Ovary (tissue), 3 donors: Measurements from ENCODE around the gene ARMH3.

Experiments used
- EP300 ChIP-seq: sonication (generic); formaldehyde crosslinking; IDR thresholded peaks from one replicate; pipeline ENCODE4 v1.6.1; 2017; ENCODE audit warnings: antibody characterized with exemption
- POLR2A ChIP-seq: fragments of 450-650 bp; IDR thresholded peaks from one replicate; pipeline ENCODE4 v1.6.1; 2017; ENCODE audit warnings: antibody characterized with exemption, mild to moderate bottlenecking, moderate library complexity
- TF ChIP-seq, protein P1 (sequence below), 3 donors: fragments of 450-650 bp in 2 of 3; fragments of 200-600 bp in 1 of 3; IDR thresholded peaks; one replicate each; pipeline versions ENCODE4 v1.5.1 to v1.8.0; 2016 to 2022; ENCODE audit warnings: antibody characterized with exemption in 3 of 3, mild to moderate bottlenecking in 1 of 3
- donor health status: DM: no; HTN: no; CAD: no.

GRCh38 chr10:102102421-102102820 lies 46.4 kb upstream of the ARMH3 start:
- TF ChIP-seq, protein P1, sequence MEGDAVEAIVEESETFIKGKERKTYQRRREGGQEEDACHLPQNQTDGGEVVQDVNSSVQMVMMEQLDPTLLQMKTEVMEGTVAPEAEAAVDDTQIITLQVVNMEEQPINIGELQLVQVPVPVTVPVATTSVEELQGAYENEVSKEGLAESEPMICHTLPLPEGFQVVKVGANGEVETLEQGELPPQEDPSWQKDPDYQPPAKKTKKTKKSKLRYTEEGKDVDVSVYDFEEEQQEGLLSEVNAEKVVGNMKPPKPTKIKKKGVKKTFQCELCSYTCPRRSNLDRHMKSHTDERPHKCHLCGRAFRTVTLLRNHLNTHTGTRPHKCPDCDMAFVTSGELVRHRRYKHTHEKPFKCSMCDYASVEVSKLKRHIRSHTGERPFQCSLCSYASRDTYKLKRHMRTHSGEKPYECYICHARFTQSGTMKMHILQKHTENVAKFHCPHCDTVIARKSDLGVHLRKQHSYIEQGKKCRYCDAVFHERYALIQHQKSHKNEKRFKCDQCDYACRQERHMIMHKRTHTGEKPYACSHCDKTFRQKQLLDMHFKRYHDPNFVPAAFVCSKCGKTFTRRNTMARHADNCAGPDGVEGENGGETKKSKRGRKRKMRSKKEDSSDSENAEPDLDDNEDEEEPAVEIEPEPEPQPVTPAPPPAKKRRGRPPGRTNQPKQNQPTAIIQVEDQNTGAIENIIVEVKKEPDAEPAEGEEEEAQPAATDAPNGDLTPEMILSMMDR (IDR thresholded peaks at IDR 0.05) = no peak
- TF ChIP-seq EP300 (no peak), POLR2A (no peak)
